GM12873 (cell line): ENCODE data around the gene ARMH3.

ENCODE experiments used
- CTCF ChIP-seq: IDR thresholded peaks from 2 replicates; pipeline ENCODE4 v1.5.1; 2012; ENCODE audit warnings: low read depth, mild to moderate bottlenecking, moderate library complexity, low read length, control low read depth; ENCODE audit not compliant: insufficient read depth; ENCODE audit errors: missing control alignments

ARMH3 gene

GRCh38 chr10:101843032-101844021, 212.6 kb downstream of the ARMH3 start, which contains the start of gene KCNIP2:
Gene KCNIP2, minus strand, starts transcription at chr10:101843800. Its CDS starts 232 bp downstream, at chr10:101843568.
- TF ChIP-seq CTCF, result peak; percentile 79

DNA sequence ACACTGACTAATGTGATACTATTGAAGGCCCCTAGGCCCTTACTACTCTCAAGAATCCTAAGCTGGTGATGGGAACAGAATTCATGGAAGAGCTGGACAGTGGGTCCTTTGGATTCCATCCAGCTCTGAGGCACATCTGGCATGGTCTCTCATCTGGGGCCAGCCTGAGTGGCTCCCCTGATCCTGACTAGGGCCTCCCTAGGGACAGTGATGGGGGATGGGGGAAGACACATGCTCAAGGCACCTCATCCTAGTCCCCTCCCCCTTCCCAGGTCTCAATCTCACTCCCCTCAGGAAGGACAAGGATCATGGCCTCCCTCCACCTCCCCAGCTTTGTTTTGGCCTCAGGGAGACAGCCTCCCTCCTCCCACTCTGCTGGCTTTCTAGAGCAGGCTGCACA, 214.1 kb downstream of the ARMH3 start:
- no peak for TF ChIP-seq CTCF

- peak; percentile 99 for TF ChIP-seq CTCF
Measured at GRCh38 chr10:101840741-101841453, 215.1 kb downstream of the ARMH3 start.

GRCh38 chr10:101840102-101840684, 215.8 kb downstream of the ARMH3 start:
- TF ChIP-seq CTCF, result no peak

DNA sequence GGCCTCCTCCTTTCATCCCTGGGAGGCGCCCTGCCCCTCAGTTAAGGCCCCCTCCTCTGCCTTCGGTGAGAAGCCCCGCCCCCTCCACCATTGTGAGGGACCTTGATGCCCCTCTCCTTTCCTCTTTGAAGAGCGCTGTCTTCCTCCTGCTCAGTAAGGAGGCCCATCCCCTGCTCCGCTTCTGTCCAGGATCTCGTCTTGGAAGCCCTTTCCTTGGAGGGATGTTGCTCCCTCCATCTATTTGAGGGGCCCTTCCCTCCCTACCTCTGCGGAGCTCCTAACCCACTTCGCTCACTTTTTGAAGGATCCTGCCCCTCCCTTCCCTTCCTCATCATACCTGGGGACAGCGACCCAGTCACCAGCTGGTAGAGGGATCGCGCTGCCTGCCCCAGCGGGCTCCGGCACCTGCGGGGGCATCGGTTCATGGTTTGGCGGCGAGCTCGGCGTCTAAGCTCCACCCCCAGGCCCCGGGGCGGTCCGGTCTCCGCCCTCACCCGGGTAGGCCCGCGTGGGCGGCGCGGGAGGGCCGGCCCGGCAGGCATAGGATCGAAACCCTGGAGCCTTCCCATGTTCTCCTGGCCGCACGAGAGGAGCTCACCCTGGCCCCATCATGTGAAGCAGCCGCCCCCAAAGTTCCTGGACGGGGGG, 216.4 kb downstream of the ARMH3 start:
- no peak for TF ChIP-seq CTCF

DNA sequence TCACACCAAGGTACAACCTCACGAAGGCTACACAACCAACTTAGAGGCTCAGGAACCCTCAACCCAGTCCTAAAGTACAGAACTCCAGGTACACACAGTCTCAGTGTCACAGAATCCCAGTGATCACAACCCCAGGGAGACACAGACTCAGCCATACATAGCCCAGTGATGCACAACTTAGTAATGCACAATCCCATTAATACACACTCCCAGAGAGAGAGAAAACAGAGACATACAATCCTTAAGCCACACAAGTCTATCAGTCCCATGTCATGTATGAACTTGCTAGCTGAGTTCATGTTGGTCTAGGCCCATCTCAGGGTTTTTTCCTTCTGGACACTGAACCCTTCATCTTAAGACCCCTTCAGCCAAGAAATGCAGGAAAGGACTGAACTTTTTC, 217.0 kb downstream of the ARMH3 start:
- TF ChIP-seq CTCF, result no peak

- TF ChIP-seq CTCF, result no peak
Measured at GRCh38 chr10:101838416-101838970, 217.5 kb downstream of the ARMH3 start.
